Measurements from ENCODE around the gene TRPM3.

Gene TRPM3

GRCh38 chr9:70949239-70949638 is 172.2 kb downstream of the TRPM3 start:
- no peak for DNase-seq (ENCODE audit: low read depth in 1 of 2, low spot score in 1 of 2)

DNA sequence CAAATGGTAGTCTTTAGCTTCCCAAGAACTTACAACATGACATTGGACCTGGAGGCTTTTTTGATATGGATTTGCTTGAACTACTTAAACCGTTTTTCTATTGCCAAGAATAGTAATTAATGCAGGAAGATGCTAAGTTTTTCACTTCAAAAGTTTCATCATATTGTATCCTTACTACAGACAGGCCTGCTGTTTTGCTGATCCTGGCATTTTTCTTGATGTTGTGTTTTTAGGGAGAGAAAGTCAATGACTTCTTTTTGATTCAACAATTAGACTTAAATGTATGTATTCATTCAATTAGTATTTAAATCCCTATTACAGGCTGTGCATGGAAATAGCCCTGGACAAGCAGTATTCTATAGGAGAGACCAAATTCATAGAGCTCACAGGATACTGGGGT is 172.7 kb downstream of the TRPM3 start:
- DNase-seq (ENCODE audit: low read depth in 1 of 2, low spot score in 1 of 2), result no peak

- no peak for DNase-seq (ENCODE audit: low read depth in 1 of 2, low spot score in 1 of 2)
These were observed 173.9 kb downstream of the TRPM3 start for GRCh38 chr9:70947511-70947910.

DNA sequence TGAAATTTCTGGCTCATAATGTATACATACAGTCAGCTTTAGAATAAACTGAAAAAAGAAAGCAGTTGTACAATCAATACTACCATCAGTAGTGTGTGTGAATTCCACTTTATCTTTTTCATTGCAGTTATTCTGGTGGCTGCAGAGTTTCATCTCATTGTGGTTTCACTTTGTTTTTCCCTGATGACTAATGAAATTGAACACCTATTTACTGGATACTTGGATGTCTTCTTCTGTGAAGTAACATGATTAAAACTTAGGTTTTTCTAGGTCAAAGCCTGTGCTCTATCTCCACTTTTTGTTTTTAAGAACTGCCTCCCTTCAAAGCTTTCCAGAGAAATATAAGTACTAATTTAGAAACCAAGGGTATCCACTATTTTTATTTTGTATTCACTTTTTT is 174.3 kb downstream of the TRPM3 start:
- DNase-seq (ENCODE audit: low read depth in 1 of 2, low spot score in 1 of 2), result no peak

DNA sequence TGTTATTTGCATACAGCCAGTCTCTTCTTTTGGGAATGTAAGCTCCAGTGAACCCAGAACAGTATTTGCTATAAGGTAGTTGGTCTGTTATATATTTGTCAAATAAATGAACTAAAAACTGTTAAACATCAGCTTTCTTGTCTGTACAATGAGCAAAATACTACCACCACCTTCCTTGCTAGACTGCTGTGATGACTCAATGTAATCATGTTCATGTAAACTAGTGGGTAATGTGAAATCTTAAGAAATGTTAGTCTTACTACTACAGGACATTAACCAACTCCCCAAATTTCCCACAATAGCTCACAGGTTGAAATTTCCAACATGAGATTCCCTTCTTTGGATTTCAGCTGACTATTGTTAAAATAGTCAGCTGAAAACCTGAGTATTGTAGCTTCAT is 176.1 kb downstream of the TRPM3 start:
- DNase-seq (ENCODE audit: low read depth in 1 of 2, low spot score in 1 of 2), result no peak

GRCh38 chr9:70941191-70941590 is 180.2 kb downstream of the TRPM3 start:
- no peak for DNase-seq (ENCODE audit: low read depth in 1 of 2, low spot score in 1 of 2)

DNA sequence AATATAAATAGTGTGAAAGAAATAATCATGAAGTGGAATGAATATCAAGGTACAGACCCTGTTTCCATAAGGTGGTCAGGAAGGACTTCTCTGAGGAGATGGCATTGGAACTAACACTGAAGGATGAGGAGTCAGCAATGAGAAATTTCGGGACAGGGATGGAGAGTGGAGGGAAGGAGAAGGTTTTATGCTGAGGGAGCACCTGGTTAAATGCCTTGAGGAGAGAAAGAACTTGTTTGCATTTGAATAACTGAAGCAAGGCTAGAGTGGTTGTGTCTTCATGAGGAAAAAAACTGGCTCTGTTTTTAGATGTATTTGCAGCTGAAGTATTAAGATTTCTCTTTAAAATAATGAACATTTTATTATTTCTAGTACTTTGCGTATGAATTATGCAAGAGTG is 180.8 kb downstream of the TRPM3 start:
- no peak for DNase-seq (ENCODE audit: low read depth in 1 of 2, low spot score in 1 of 2)

DNA sequence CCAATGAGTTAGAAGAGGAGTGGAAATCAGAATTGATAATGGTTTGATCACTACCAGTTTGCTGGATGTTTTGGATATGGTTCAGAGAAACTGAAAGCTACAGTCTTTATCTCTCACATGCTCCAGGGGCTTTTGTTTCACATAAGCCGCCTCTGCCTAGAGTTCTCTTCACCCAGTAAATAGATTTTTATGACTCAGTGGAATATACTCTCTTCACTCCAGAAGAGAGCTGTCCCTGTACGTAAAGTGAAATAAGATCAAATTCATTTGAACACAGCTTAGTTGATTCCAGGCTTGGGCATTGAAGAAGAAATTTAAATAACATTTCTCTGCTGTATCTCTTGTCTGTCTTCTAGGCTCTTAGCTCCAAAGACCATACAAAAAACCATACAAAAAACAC is 184.9 kb downstream of the TRPM3 start:
- DNase-seq (ENCODE audit: low read depth in 1 of 2, low spot score in 1 of 2), result no peak

- no peak for DNase-seq (ENCODE audit: low read depth in 1 of 2, low spot score in 1 of 2)
These were observed 185.6 kb downstream of the TRPM3 start for GRCh38 chr9:70935856-70936255.

DNA sequence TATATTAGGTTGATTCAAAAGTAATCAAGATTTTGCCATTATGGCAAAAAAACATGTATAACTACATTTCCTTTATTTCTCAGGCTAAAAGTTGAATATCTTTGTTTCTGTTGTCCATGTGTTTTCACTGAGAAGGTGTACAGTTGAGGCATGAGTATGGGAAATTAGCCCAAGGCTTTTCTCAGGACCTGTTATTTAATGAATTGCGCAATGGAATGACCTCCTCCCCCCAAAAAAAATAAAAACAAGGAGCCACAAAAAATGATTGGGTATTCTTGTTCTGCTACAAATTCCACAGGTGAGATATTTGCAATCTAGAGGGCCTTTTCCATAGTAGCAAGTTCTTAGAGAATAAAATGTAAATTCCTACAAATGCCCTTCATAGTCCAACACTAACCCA is 186.8 kb downstream of the TRPM3 start:
- DNase-seq (ENCODE audit: low read depth in 1 of 2, low spot score in 1 of 2), result no peak

- no peak for DNase-seq (ENCODE audit: low read depth in 1 of 2, low spot score in 1 of 2)
These were observed 188.1 kb downstream of the TRPM3 start for GRCh38 chr9:70933321-70933720.

DNA sequence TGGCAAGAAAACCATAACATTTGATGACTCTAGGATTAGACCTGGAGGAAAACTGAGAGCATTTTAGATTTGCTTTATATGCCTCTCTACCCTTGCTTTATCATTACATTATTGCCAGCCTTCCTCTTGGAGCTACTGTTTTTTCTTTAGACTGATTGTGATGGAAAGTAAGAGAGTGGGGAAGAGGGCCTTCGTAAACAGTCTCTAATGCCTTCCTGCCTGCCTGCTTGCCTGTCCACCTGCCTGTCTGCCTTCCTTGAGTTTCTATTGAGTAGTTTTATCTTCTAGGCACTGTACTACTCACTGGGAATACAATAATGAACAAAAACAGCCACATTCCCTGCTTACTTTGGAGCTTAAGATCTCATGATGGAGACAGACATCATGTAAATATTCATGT is 189.3 kb downstream of the TRPM3 start:
- no peak for DNase-seq (ENCODE audit: low read depth in 1 of 2, low spot score in 1 of 2)

DNA sequence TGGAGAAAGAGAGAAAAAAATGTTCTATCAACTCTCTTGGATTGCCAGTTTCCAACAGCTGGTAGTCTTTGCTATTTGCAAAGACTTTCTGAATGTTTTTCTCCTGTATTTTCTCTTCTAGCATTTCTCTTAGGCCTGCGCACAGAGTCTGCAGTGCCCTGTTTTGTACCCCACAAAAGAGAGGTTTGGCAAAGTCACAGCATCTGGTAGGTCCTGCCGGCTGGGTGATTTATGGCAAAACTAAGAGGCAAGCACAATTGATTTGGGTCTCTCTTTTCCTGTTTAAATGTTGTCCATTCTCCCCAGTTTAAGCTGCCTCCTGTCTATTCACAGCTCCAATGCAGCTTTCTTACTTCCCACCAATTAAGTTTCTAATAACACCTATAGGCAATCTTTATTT is 193.9 kb downstream of the TRPM3 start:
- no peak for DNase-seq (ENCODE audit: low read depth in 1 of 2, low spot score in 1 of 2)

- no peak for DNase-seq (ENCODE audit: low read depth in 1 of 2, low spot score in 1 of 2)
These were observed 196.4 kb downstream of the TRPM3 start for GRCh38 chr9:70924895-70925547.

- DNase-seq (ENCODE audit: low read depth in 1 of 2, low spot score in 1 of 2), result no peak
These were observed 197.0 kb downstream of the TRPM3 start for GRCh38 chr9:70924380-70924779.

GRCh38 chr9:70923961-70924360 is 197.5 kb downstream of the TRPM3 start:
- DNase-seq (ENCODE audit: low read depth in 1 of 2, low spot score in 1 of 2), result no peak

GRCh38 chr9:70921136-70921535 is 200.3 kb downstream of the TRPM3 start:
- no peak for DNase-seq (ENCODE audit: low read depth in 1 of 2, low spot score in 1 of 2)

DNA sequence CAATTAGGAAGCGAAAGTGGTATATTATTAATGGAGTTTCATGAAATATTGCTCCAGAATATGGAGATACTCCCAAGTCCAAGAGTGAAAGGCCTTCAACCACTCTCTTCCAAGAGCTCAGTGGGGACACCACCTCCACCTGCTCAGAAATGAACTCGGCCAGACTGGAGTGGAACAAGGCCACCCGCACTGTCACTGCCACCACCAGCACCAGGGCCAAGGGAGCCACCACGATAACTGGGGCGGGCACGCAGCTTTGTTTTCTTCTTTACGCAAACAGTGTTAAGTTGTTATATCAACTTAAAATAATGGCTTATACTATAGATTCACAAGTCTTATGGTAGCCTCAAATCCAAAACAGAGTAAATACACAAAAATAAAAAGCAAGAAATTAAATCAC is 204.1 kb downstream of the TRPM3 start:
- DNase-seq (ENCODE audit: low read depth in 1 of 2, low spot score in 1 of 2), result no peak

- no peak for DNase-seq (ENCODE audit: low read depth in 1 of 2, low spot score in 1 of 2)
These were observed 209.6 kb downstream of the TRPM3 start for GRCh38 chr9:70911791-70912190.

DNA sequence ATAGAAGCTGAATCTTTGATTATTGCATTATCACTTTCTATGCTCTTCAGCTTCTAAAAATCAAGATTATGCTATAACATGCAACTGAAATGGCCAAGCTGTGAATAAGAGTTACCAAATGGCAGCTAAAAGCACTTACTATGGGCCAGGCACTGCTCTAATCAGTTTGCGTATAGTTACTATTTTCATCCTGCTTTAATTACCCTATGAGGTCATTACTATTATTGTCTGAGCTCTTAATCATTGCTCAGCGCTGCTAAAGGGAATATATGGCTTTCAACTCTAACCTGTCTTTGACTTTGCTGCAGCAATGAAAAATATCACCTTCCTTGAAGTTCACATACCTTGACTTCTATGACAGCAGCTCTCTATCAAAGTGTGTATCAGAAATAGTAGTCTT is 210.8 kb downstream of the TRPM3 start:
- no peak for DNase-seq (ENCODE audit: low read depth in 1 of 2, low spot score in 1 of 2)

GRCh38 chr9:70902692-70903131 is 218.7 kb downstream of the TRPM3 start:
- DNase-seq (ENCODE audit: low read depth in 1 of 2, low spot score in 1 of 2), result no peak

GRCh38 chr9:70902171-70902570 is 219.2 kb downstream of the TRPM3 start:
- no peak for DNase-seq (ENCODE audit: low read depth in 1 of 2, low spot score in 1 of 2)

DNA sequence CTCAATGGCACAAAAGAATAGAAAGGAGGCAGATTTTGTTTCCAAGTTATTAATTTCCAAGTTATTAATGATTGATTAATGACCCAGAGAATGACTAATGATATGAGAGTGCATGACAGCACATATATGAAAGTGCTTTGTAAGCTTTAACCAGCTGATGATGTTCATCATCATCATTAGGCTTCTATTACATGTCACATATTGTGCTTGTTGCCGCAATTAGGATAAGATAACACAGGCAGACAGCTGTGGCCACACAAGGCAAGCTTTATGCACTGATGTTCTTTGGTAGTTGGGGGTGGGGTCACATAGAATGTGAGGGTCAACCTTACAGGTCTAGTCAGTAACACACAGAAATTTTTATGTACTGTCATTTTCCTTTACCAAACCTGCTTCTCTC is 219.7 kb downstream of the TRPM3 start:
- no peak for DNase-seq (ENCODE audit: low read depth in 1 of 2, low spot score in 1 of 2)

GRCh38 chr9:70901013-70901412 is 220.4 kb downstream of the TRPM3 start:
- no peak for DNase-seq (ENCODE audit: low read depth in 1 of 2, low spot score in 1 of 2)

Data from stimulated activated CD4-positive, alpha-beta T cell treated with anti-CD3 and anti-CD28 coated beads, Interleukin-15, amount 100 ng/mL, for 1 hour (primary cell).